CD8-positive, alpha-beta memory T cell (primary cell): Measurements from ENCODE around the gene ASAP2. TPM values are rescaled to one million over a fixed set of nuclear protein-coding genes. Genes with fewer than 3 reads are reported as not detected.
A peak's percentile ranks its signal among the peaks of the same experiment; 100 is the strongest.

Experiments used
- CTCF ChIA-PET: fragments of 350-600 bp; sonication (Branson Sonifier 250); formaldehyde crosslinking; loops from one replicate; lab custom pipeline; 2021; ENCODE audit warnings: antibody characterized with exemption; lab: Charles Lee
- POLR2A ChIA-PET: fragments of 350-600 bp; sonication (Branson Sonifier 250); formaldehyde crosslinking; loops from one replicate; lab custom pipeline; 2021; ENCODE audit warnings: antibody characterized with exemption; lab: Charles Lee
- DNase-seq, 5 donors: peaks; one replicate each; pipeline versions ENCODE4 v3.0.0 to v3.0.0-alpha.2; 2020 to 2022; ENCODE audit warnings: mixed read lengths in 1 of 5
- H3K27ac ChIP-seq: one replicate; pipeline ENCODE4 v1.7.0; 2013; ENCODE audit warnings: low read depth, mild to moderate bottlenecking, low read length, moderate library complexity
- H3K27me3 ChIP-seq: 2 replicates; pipeline ENCODE4 v1.7.0; 2013; ENCODE audit warnings: low read length, mild to moderate bottlenecking; ENCODE audit not compliant: insufficient read depth, poor library complexity, severe bottlenecking
- H3K36me3 ChIP-seq: 2 replicates; pipeline ENCODE4 v1.7.0; 2013; ENCODE audit warnings: mild to moderate bottlenecking, low read length, moderate library complexity; ENCODE audit not compliant: insufficient read depth
- H3K4me1 ChIP-seq: 2 replicates; pipeline ENCODE4 v1.7.0; 2013; ENCODE audit warnings: mild to moderate bottlenecking, low read length, moderate library complexity; ENCODE audit not compliant: insufficient read depth
- H3K4me3 ChIP-seq: 2 replicates; pipeline ENCODE4 v1.7.0; 2013; ENCODE audit warnings: mild to moderate bottlenecking, low read length
- H3K9me3 ChIP-seq: 2 replicates; pipeline ENCODE4 v1.7.0; 2013; ENCODE audit warnings: mild to moderate bottlenecking, low read length
- H3K27ac Mint-ChIP-seq, 8 donors: one replicate each; pipeline ENCODE4 v1.8.0; 2020 to 2021; ENCODE audit warnings: mixed read lengths in 8 of 8, mild to moderate bottlenecking in 6 of 8, inconsistent platforms in 3 of 8, moderate library complexity in 3 of 8
- H3K27me3 Mint-ChIP-seq, 2 donors: one replicate each; pipeline ENCODE4 v1.8.0; 2020 to 2021; ENCODE audit warnings: mixed read lengths in 2 of 2, mild to moderate bottlenecking in 1 of 2, moderate library complexity in 1 of 2
- H3K36me3 Mint-ChIP-seq, 3 donors: one replicate each; pipeline ENCODE4 v1.8.0; 2020 to 2021; ENCODE audit warnings: mixed read lengths in 3 of 3, inconsistent platforms in 1 of 3, mild to moderate bottlenecking in 1 of 3
- H3K4me1 Mint-ChIP-seq, 3 donors: one replicate each; pipeline ENCODE4 v1.8.0; 2020 to 2021; ENCODE audit warnings: mixed read lengths in 3 of 3, inconsistent platforms in 1 of 3, mild to moderate bottlenecking in 1 of 3
- H3K4me3 Mint-ChIP-seq, 7 donors: one replicate each; pipeline ENCODE4 v1.8.0; 2020 to 2021; ENCODE audit warnings: mixed read lengths in 7 of 7, mild to moderate bottlenecking in 6 of 7, moderate library complexity in 4 of 7, inconsistent platforms in 2 of 7
- H3K9me3 Mint-ChIP-seq, 5 donors: one replicate each; pipeline ENCODE4 v1.8.0; 2020 to 2022; ENCODE audit warnings: mixed read lengths in 5 of 5, mild to moderate bottlenecking in 3 of 5, moderate library complexity in 2 of 5, inconsistent platforms in 1 of 5
- polyA plus RNA-seq: library from polyadenylated mRNA; unstranded; fragments of 300-500 nt; fragmentation: Illumina TruSeq; gene quantifications from one replicate; pipeline ENCODE4 v1.2.3, GENCODE V29; 2021
- total RNA-seq, 2 experiments: library from RNA; stranded (reverse); gene quantifications; one replicate each; pipeline ENCODE4 v1.2.3, GENCODE V29; 2021

The ASAP2 gene
- total and polyA plus RNA-seq, 3 experiments from 2014 or later = 0.15 to 0.38 TPM; not detected in 1

DNA sequence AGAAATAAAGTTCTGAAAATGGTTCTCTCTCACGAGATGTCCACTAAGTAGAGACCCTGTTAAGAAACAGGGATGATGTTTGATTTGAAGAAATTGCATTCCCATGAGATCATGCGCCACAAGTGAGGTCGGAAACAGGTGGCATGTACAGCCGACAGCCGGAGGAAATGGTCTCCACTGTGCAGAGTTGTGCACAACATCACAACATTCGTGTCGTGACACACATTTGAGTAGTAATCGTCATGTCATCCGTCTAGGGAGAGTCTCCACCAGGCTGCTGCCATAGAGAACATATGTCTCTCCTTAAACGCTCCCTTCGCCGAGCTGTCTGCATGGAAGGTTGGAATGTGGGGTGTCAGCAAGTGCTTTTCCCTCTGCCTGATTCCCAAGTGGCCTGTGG lies 84.7 kb downstream of the ASAP2 start:
- Histone ChIP-seq H3K36me3 (no peaks in the 10 kb centered on the region), H3K4me1 (no peaks in the 10 kb centered on the region), H3K27me3 (no peaks in the 10 kb centered on the region), H3K4me3 (no peak overlapping the region), H3K9me3 (no peaks in the 10 kb centered on the region), H3K27ac (no peak overlapping the region)
- Mint-ChIP-seq H3K27me3 (peaks cover 12 to 41% of the 10 kb centered on the region in 2 donors), H3K4me1 (no peaks in the 10 kb centered on the region), H3K4me3 (no peak overlapping the region), H3K36me3 (no peaks in the 10 kb centered on the region), H3K27ac (peak overlapping the region in 1 of 8 donors; percentile 67), H3K9me3 (no peaks in the 10 kb centered on the region)
- no peak for DNase-seq
- POLR2A ChIA-PET = no interaction called here
- CTCF ChIA-PET = no interaction called here

DNA sequence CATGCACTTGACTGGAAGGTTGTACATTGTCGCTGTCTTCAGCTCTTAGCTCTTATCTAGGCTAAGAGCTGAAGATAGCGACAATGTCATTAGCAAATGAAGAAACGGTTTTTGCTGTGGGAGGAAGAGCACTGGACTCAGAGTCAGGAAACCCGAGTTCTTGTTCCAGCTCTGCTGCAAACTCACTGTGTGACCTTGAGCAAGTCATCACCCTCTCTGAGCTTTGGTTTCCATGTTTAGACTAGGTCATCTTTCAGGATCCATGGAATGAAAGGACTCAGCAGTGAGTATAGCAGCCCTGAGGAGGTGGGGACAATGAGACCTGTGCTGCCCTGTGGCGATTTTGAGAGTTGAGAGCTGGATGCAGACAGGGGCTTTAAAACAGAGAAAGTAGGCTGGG lies 85.3 kb downstream of the ASAP2 start:
- Histone ChIP-seq H3K4me1 (no peaks in the 10 kb centered on the region), H3K9me3 (no peaks in the 10 kb centered on the region), H3K36me3 (no peaks in the 10 kb centered on the region), H3K27ac (no peak overlapping the region), H3K4me3 (no peak overlapping the region), H3K27me3 (no peaks in the 10 kb centered on the region)
- H3K27ac Mint-ChIP-seq = no peak overlapping the region
- H3K36me3 Mint-ChIP-seq = no peaks in the 10 kb centered on the region
- H3K9me3 Mint-ChIP-seq = no peaks in the 10 kb centered on the region
- no peaks in the 10 kb centered on the region for H3K4me1 Mint-ChIP-seq
- no peak for DNase-seq
- H3K27me3 Mint-ChIP-seq = peaks cover 10 to 41% of the 10 kb centered on the region in 2 donors
- no peak overlapping the region for H3K4me3 Mint-ChIP-seq
- POLR2A ChIA-PET = no interaction called here
- CTCF ChIA-PET = no interaction called here

DNA sequence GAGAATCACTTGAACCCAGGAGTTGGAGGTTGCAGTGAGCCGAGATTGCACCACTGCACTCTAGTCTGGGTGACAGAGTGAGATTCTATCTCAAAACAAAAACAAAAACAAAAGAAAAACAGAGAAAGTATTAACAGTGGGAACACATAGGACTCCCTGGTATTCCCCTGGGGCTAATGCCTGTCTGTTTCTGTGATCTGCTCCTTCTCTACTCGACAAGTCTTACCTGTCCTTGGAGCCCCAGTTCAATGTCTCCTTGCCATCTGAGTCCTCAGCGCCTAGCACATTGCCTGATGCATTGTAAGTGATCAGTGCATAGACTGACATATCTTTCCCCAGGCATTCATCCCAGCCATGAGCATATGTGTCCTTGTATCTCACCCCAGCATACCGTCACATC lies 85.8 kb downstream of the ASAP2 start:
- H3K27me3 Mint-ChIP-seq = peaks cover 8 to 40% of the 10 kb centered on the region in 2 donors
- H3K4me3 Mint-ChIP-seq = no peak overlapping the region
- H3K27me3 ChIP-seq = no peaks in the 10 kb centered on the region
- no peak overlapping the region for H3K27ac Mint-ChIP-seq
- H3K27ac ChIP-seq = no peak overlapping the region
- no peak overlapping the region for H3K4me3 ChIP-seq
- DNase-seq = no peak
- ChIA-PET CTCF (no interaction called here), POLR2A (no interaction called here)
- H3K36me3 Mint-ChIP-seq = no peaks in the 10 kb centered on the region
- H3K4me1 Mint-ChIP-seq = no peaks in the 10 kb centered on the region
- H3K36me3 ChIP-seq = no peaks in the 10 kb centered on the region
- H3K9me3 ChIP-seq = no peaks in the 10 kb centered on the region
- no peaks in the 10 kb centered on the region for H3K9me3 Mint-ChIP-seq
- no peaks in the 10 kb centered on the region for H3K4me1 ChIP-seq

DNA sequence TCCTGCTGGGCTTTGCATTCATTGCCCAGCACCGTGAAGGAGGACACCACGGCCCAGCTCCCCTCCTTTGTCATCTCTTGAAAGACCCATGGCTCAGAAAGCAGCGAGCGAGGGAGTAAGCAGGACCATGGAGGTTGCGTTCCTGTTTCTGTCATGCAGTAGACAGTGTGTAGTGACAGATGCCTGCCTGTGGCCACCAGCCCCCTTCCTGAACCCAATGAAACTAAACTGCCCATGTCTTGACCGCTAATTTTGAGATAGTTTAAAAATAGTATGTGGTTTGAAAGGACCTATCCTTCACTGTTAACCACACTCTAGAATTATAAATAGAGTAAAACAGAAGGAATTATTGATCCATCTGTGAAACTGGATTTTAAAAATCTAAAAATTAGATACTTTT lies 88.2 kb downstream of the ASAP2 start:
- H3K27ac Mint-ChIP-seq = no peak overlapping the region

DNA sequence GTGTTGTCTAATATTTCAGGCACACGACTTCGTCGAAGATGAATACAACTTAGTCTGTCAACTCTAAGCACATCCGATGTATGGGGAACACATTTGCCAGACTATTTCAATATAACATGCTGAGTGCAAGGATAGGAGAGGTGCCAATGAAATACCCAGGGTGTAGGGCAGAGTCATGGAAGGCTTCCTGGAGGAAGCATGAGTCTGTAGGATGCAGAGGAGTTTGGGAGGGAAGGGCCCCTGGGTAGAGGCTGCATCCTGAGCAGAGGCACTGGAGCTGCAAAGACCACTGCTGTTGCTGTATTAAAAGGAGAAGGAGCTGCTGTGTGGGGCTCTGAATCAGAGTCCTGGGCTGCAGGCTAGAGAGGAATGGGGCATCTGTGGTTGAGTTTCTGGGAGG lies 89.9 kb downstream of the ASAP2 start:
- H3K4me1 ChIP-seq = no peaks in the 10 kb centered on the region
- H3K9me3 Mint-ChIP-seq = no peaks in the 10 kb centered on the region
- CTCF ChIA-PET = no interaction called here

More for the DNA sequence above, 88.2 kb downstream of the ASAP2 start:
- no peaks in the 10 kb centered on the region for H3K4me1 Mint-ChIP-seq
- H3K9me3 ChIP-seq = no peaks in the 10 kb centered on the region
- CTCF ChIA-PET = no interaction called here
- H3K36me3 Mint-ChIP-seq = no peaks in the 10 kb centered on the region
- DNase-seq = no peak
- H3K4me3 Mint-ChIP-seq = no peak overlapping the region
- no peaks in the 10 kb centered on the region for H3K9me3 Mint-ChIP-seq
- no peak overlapping the region for H3K4me3 ChIP-seq
- no peaks in the 10 kb centered on the region for H3K36me3 ChIP-seq
- POLR2A ChIA-PET = no interaction called here
- H3K27me3 ChIP-seq = no peaks in the 10 kb centered on the region
- peaks cover 10 to 29% of the 10 kb centered on the region in 2 donors for H3K27me3 Mint-ChIP-seq
- no peak overlapping the region for H3K27ac ChIP-seq
- H3K4me1 ChIP-seq = no peaks in the 10 kb centered on the region

DNA sequence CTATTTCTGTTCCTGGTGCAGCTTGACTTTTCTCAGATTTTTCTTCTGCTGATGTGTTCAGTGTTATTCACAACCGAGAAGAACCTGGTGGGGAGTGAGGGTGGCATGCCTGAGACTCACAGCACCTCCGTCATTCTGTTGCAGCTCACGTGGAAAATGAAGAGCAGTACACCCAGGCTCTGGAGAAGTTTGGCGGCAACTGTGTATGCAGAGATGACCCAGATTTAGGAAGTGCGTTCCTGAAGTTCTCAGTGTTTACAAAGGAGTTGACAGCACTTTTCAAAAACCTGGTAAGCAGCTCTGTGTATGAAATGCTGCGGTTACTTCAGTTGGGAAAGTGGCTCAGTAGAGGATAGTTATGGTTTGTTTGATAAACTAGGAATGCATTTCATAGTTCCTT lies 90.5 kb downstream of the ASAP2 start:
- no peak overlapping the region for H3K27ac ChIP-seq
- no peak for DNase-seq
- CTCF ChIA-PET = no interaction called here
- H3K4me1 ChIP-seq = no peaks in the 10 kb centered on the region
- no peaks in the 10 kb centered on the region for H3K27me3 ChIP-seq
- no peaks in the 10 kb centered on the region for H3K4me1 Mint-ChIP-seq
- no peak overlapping the region for H3K4me3 ChIP-seq
- H3K9me3 Mint-ChIP-seq = no peaks in the 10 kb centered on the region
- no peak overlapping the region for H3K27ac Mint-ChIP-seq
- no peak overlapping the region for H3K4me3 Mint-ChIP-seq
- no peaks in the 10 kb centered on the region for H3K36me3 Mint-ChIP-seq
- POLR2A ChIA-PET = no interaction called here
- no peaks in the 10 kb centered on the region for H3K36me3 ChIP-seq
- no peaks in the 10 kb centered on the region for H3K9me3 ChIP-seq
- peaks cover 8 to 29% of the 10 kb centered on the region in 2 donors for H3K27me3 Mint-ChIP-seq

More for the DNA sequence above, 89.9 kb downstream of the ASAP2 start:
- Mint-ChIP-seq H3K27ac (no peak overlapping the region), H3K4me1 (no peaks in the 10 kb centered on the region), H3K4me3 (no peak overlapping the region), H3K27me3 (peaks cover 8 to 29% of the 10 kb centered on the region in 2 donors), H3K36me3 (no peaks in the 10 kb centered on the region)
- POLR2A ChIA-PET = no interaction called here
- no peak overlapping the region for H3K4me3 ChIP-seq
- no peaks in the 10 kb centered on the region for H3K36me3 ChIP-seq
- H3K9me3 ChIP-seq = no peaks in the 10 kb centered on the region
- DNase-seq = no peak
- no peaks in the 10 kb centered on the region for H3K27me3 ChIP-seq
- no peak overlapping the region for H3K27ac ChIP-seq

DNA sequence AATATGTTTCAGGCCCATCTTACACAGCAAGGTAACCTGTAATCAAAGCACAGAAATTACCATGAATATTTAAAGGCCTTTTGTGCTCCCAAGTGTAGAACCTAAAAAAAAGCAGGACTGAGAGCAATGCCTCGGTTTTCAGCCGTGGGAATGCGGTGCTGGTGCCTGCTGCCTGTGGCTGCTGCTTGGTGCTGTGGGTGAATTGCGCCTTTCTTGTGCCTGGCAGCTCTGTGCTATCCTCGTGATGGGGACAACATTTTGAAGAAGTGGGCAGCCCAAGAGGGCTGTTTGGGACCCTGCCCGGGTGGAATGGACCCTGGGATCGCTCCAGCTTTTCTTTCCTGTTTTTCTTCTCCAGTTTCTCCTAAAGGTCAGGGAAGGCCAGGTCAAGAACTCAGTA lies 91.2 kb downstream of the ASAP2 start:
- CTCF ChIA-PET = no interaction called here
- no peaks in the 10 kb centered on the region for H3K4me1 Mint-ChIP-seq
- no peak overlapping the region for H3K4me3 Mint-ChIP-seq
- POLR2A ChIA-PET = no interaction called here
- H3K27ac Mint-ChIP-seq = no peak overlapping the region
- Histone ChIP-seq H3K27ac (no peak overlapping the region), H3K4me3 (no peak overlapping the region), H3K9me3 (no peaks in the 10 kb centered on the region), H3K27me3 (no peaks in the 10 kb centered on the region), H3K36me3 (no peaks in the 10 kb centered on the region), H3K4me1 (no peaks in the 10 kb centered on the region)
- no peaks in the 10 kb centered on the region for H3K36me3 Mint-ChIP-seq
- H3K9me3 Mint-ChIP-seq = no peaks in the 10 kb centered on the region
- peaks cover 8 to 26% of the 10 kb centered on the region in 2 donors for H3K27me3 Mint-ChIP-seq
- no peak for DNase-seq

DNA sequence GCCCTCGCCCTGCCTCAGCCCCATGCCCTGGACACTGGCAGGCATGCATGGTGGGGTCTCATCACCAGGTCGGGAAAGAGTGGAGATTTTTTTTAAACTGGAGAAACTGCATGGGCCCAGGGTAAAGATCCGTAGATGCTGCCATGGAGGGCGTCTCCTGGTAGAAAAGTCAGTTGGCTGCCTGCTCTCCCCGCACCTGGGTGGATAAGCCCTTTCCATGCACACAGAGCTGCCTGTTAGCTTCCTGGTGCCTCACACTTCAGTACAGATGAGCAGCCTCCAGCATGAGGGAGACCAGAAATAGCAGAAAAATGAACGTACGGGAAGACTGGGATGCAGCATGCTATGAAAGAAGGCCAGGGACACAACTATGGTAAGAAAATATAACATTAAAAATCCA lies 92.0 kb downstream of the ASAP2 start:
- no peak overlapping the region for H3K27ac ChIP-seq
- CTCF ChIA-PET = no interaction called here
- Mint-ChIP-seq H3K4me3 (no peak overlapping the region), H3K27ac (no peak overlapping the region), H3K9me3 (no peaks in the 10 kb centered on the region), H3K36me3 (no peaks in the 10 kb centered on the region), H3K27me3 (peaks cover 10 to 27% of the 10 kb centered on the region in 2 donors), H3K4me1 (no peaks in the 10 kb centered on the region)
- H3K36me3 ChIP-seq = no peaks in the 10 kb centered on the region
- no peaks in the 10 kb centered on the region for H3K9me3 ChIP-seq
- POLR2A ChIA-PET = no interaction called here
- H3K27me3 ChIP-seq = no peaks in the 10 kb centered on the region
- no peaks in the 10 kb centered on the region for H3K4me1 ChIP-seq
- DNase-seq = no peak
- no peak overlapping the region for H3K4me3 ChIP-seq
